NCI-H510A (cell line): Measurements from ENCODE around the gene ADIPOR1.
"Not testable (repeated sequence)": the region's sequence is repeated elsewhere in the genome, so short reads cannot be mapped to it uniquely, and the experiment has no call there.

Experiments
- DNase-seq: peaks from one replicate; lab custom pipeline; 2025; lab: John Stamatoyannopoulos, UW

The ADIPOR1 gene

GRCh38 chr1:202938287-202938925 lies 19.7 kb downstream of the ADIPOR1 start:
- DNase-seq = no peak

GRCh38 chr1:202936409-202936808 lies 21.7 kb downstream of the ADIPOR1 start:
- not testable (repeated sequence) for DNase-seq

DNA sequence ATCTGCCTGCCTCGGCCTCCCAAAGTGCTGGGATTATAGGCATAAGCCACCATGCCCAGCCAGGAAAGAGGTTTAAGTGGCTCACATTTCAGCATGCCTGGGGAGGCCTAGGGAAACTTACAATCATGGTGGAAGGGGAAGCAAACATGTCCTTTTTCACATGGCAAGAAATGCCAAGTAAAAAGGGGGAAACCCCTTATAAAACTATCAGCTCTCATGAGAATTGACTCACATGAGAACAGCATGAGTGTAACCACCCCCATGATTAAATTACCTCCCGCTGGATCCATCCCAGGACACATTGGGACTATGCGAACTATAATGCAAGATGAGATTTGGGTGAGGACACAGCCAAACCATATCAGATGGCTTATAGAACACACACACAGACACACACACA lies 22.3 kb downstream of the ADIPOR1 start:
- DNase-seq = no peak

DNA sequence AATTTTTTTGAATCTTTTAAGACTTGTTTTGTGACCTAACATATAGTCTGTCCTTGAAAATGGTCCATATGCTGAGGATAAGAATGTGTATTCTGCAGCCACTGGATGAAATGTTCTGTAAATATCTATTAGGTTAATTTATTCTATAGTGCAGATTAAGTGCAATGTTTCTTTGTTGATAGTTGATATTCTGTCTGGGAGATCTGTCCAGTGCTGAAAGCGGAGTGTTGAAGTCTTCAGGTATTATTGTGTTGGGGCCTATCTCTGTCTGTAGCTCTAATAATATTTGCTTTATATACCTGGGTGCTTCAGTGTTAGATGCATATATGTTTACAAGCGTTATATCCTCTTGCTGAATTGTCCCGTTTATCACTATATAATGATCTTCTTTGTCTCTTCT lies 23.4 kb downstream of the ADIPOR1 start:
- DNase-seq = no peak

- no peak for DNase-seq
Measured at GRCh38 chr1:202932476-202932875, 25.6 kb downstream of the ADIPOR1 start.

DNA sequence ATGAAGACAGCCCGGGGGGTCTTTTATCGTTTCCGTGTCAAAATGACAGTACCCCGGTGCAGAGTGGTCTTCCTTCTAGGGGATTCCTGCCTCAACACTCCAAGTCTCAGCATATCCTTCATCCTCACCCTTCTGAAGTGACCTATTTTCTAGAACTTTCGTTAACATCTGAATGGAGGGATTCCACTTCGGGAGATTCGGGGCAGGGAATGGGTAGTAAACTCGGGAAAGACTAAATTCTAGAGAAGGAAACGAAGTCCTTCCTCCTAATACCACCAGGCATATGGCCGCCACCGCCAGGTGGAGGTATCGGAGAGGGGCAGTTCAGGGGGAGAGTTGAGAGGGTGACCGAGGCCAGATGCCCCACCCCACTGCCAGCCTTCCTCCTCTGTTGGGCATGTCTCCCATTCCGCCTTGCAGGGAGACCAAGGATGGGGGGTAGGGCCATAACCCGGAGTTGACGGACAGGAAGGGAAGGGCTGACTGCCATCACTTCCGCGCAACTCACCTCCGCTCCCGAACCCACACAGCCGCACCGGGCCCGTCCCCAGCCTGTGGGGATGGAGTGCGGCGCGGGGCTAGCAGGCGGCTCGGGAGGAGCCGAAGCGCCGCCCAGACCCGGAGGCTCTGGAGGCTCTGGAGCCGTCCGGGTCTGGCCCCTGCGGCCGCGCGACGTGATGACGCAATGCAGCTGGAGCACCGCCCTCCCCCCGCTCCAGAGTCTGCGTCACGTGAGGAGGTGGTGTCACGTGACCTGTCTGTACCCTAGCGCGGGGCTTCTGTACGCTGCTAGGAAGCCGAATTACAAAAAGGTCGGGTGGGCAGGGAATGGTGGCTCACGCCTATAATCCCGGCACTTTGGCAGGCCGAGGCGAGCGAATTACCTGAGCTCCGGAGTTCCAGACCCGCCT lies 31.3 kb downstream of the ADIPOR1 start, which contains the start of gene KLHL12:
Gene KLHL12, minus strand, starts transcription at position 654 of the 911 bp plus-strand sequence. CDS start 2,072 bp downstream, outside the sequence.
- peak; percentile 97 for DNase-seq

DNA sequence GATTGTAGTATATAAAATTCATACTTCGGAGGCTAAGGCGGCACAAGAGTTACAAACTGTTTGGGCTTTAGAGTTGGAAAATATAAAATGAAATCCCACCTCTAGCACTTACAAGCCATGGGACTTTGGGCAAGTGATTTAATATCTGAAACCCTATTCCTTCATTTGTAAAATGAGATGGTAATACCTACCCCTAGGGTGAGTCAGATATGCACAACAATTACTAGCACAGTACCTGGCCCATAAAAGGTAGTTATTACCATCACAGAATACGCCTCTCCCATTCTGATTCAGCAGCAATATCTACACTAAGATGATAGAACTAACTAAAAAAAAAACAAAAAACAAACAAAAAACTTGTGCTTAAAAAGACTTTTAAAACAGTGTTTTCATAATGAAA lies 34.6 kb downstream of the ADIPOR1 start:
- no peak for DNase-seq

GRCh38 chr1:202919615-202920014 lies 38.5 kb downstream of the ADIPOR1 start:
- DNase-seq = no peak

- no peak for DNase-seq
Measured at GRCh38 chr1:202915146-202915545, 43.0 kb downstream of the ADIPOR1 start.

DNA sequence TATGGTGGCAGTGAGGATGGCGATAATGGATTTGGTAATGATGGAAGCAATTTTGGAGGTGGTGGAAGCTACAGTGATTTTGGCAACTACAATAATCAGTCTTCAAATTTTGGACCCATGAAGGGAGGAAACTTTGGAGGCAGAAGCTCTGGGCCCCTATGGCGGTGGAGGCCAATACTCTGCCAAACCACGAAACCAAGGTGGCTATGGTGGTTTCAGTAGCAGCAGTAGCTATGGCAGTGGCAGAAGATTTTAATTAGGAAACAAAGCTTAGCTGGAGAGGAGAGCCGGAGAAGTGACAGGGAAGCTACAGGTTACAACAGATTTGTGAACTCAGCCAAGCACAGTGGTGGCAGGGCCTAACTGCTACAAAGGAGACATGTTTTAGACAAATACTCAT lies 45.6 kb downstream of the ADIPOR1 start:
- not testable (repeated sequence) for DNase-seq

- no peak for DNase-seq
Measured at GRCh38 chr1:202909494-202909893, 48.6 kb downstream of the ADIPOR1 start.

DNA sequence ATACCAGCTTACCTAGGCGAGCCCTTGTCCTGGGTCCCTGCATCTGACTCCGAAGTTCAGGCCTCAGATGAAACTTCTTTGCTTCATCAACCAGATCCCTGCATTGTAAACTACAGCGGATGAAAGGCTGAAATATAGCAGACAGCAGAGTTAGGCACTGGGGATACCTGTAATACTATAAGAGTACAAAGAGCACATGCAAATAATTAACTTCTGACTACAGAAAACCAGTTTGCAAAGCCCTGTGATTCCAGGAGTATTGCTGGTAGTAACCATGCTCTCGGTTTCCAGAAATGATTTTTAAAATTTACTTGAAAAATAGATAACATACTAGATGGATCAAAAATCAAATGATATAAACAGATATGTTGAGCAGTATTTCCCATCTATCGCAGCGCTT lies 49.1 kb downstream of the ADIPOR1 start:
- no peak for DNase-seq

GRCh38 chr1:202905331-202905730 lies 52.8 kb downstream of the ADIPOR1 start:
- no peak for DNase-seq

DNA sequence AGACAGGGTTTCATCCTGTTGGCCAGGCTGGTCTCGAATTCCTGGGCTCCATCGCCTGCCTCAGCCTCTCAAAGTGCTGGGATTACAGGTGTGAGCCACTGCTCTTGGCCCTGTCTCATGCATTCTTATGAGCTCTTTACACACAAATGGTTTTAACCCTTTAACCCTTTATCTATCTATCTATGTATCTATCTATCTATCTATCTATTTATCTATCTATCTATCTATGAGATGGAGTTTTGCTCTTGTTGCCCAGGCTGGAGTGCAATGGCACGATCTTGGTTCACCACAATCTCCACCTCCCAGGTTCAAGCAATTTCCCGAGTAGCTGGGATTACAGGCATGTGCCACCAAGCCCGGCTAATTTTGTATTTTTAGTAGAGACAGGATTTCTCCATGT lies 54.3 kb downstream of the ADIPOR1 start:
- DNase-seq = not testable (repeated sequence)

DNA sequence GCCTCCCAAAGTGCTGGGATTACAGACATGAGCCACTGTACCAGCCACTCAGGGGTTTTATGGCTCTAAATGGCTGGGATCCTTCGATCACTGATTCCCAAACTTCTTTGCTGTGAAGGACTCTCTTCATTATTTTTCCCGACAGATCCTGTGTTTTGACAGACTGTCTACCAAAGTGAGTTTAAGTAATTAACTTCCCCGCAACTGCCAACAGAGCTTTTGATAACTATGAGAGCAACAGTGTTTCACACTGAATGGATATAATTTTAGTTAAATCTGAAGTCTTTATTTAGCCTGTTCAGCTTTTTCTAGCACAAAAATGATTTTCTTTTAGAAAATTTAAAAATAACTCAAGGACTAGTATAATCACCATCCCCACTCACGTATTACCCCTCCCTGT lies 56.6 kb downstream of the ADIPOR1 start:
- DNase-seq = no peak

DNA sequence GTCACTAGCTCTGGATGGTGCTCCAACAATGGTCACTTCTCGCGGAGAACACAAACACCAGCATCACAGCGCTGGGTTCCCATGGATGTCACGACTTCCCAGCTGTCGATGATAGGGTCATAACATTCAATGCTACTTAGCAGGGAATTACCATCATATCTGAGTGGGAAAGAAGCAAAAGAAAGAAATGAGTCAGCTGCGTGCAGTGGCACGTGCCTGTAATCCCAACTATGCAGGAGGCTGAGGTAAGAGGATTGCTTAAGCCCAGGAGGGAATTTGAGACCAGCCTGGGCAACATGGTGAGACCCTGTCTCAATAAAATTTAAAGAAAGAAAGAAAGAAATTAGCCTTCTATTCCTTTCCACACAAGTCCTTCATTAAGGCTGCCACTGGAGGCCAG lies 65.6 kb downstream of the ADIPOR1 start:
- no peak for DNase-seq
